GM18870 (cell line): ENCODE data around the gene GAPVD1.
"Not testable (repeated sequence)": the region's sequence is repeated elsewhere in the genome, so short reads cannot be mapped to it uniquely, and the experiment has no call there.

Source experiments
- ATAC-seq: cut with Tn5 transposase; IDR thresholded peaks from one replicate; pipeline ENCODE4 v1.9.1; 2021; ENCODE audit warnings: moderate library complexity; ENCODE audit not compliant: unreplicated experiment

GAPVD1 gene

GRCh38 chr9:125243792-125244260 lies 17.8 kb upstream of the GAPVD1 start:
- no peak for ATAC-seq

- no peak for ATAC-seq
Observed at GRCh38 chr9:125246261-125246667, 15.4 kb upstream of the GAPVD1 start.

DNA sequence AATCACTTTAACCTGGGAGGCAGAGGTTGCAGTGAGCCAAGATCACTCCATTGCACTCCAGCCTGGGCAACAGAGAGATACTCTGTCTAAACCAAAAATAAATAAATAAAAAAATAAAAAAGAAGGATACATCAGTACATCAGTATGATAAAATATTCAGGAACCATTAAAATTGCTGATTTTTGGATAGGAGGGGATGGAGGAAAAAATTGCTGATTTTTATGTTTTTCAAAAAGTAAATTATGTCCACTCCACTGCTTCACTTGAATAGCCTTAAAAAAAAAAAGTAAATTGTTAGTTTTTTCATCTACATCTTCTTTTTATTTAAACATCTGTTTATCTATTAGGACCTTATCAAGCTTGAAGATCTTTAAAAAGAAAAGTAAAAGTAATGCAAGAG lies 7.4 kb upstream of the GAPVD1 start:
- no peak for ATAC-seq

DNA sequence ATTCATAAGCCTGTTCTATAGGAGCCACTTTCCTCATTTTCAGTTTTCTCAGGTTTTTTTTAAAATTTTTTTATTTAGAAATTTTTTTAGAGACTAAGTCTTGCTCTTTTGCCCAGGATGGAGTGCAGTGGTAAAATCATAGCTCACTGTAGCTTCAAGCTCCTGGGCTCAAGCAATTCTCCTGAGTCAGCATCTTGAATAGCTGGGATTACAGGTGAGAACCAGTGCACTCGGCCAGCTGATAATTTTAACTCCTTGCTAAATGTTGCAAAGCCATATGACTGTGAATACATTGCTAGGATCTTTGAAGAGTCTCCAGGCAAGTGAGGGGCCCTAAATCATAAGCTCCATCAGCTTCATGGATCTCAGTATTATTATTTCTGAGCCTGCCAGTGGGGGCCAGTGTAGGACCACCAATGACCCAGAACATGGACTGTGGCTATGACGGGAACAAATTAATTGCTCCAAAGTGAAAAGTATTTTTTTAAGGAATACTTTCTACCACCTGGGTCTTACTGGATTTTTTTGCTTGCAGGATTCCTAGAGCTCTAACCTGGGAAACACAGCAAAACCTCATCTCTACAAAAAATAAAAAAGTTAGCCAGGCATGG lies 5.7 kb upstream of the GAPVD1 start:
- no peak for ATAC-seq

DNA sequence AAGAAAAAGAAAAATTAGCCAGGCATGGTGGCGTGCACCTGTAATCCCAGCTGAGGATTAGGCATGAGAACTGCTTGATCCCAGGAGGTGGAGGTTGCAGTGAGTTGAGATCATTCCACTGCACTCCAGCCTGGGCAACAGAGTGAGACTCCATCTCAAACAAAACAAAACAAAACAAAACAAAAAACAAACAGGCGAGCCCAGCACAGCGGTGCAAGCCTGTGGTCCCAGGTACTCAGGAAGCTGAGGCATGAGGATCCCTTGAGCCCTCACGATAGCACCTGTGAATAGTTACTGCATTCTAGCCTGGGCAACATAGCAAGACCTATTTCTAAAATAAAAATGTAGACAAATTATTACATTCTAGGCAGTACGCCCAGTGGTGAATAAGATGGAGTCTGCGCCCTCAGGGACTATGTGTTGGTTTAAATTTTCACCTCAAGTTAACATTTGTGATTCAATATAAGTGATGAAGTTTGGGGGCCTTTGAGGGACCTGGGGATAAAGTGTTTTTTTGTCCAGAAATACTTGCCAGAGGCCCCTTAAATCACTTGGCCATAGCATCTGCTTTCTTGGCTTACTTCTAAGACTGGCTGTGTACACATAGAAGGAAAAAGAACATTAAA lies 3.4 kb upstream of the GAPVD1 start:
- ATAC-seq, result no peak

- no peak for ATAC-seq
Observed at GRCh38 chr9:125258832-125259534, 2.6 kb upstream of the GAPVD1 start.

GRCh38 chr9:125260561-125260960 lies 1.1 kb upstream of the GAPVD1 start:
- ATAC-seq, result no peak

GRCh38 chr9:125262294-125262991 lies 817 bp downstream of the GAPVD1 start:
- ATAC-seq, result no peak

DNA sequence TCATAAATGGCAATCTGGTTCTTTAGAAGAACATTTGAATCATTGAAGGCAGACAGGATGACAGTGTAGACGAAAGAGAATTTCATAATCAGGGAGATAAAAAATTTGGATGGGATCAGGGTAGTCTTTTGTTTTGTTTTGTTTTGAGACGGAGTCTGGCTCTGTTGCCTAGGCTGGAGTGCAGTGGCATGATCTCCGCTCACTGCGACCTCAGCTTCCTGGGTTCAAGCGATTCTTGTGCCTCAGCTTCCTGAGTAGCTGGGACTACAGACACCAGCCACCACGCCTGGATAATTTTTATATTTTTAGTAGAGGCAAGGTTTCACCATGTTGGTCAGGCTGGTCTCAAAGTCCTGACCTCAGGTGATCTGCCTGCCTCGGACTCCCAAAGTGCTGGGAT lies 2.4 kb downstream of the GAPVD1 start:
- ATAC-seq, result not testable (repeated sequence)

DNA sequence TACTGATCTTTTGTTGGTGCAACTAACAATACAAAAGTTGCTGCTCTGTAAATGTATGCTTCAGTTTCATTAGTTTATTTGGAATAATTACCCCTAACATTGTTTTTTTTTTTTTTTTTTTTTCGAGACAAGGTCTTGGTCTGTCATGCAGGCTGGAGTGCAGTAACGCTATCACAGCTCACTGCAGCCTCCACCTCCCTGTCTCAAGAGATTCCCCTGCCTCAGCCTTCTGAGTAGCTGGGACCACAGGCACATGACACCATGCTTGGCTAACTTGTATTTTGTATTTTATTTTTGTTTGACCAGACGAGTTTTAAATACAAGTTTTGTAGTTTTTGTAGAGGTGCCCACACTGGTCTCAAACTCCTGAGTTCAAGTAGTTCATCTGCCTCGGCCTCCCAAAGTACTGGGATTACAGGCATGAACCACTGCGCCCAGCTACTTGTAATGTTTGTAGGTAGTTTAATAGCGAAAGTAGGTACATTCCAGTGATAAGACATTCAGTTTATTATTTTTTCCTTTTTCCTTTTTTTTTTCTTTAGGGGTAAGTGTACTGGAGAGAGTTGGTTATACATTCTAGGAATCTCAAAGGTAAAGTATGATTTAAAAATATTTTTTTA lies 6.9 kb downstream of the GAPVD1 start:
- no peak for ATAC-seq

GRCh38 chr9:125269014-125269397 lies 7.4 kb downstream of the GAPVD1 start:
- ATAC-seq, result no peak

- ATAC-seq, result no peak
Observed at GRCh38 chr9:125271081-125271480, 9.5 kb downstream of the GAPVD1 start.

- no peak for ATAC-seq
Observed at GRCh38 chr9:125272697-125273096, 11.1 kb downstream of the GAPVD1 start.

- ATAC-seq, result no peak
Observed at GRCh38 chr9:125276771-125277170, 15.1 kb downstream of the GAPVD1 start.

- ATAC-seq, result no peak
Observed at GRCh38 chr9:125277411-125277810, 15.8 kb downstream of the GAPVD1 start.

- no peak for ATAC-seq
Observed at GRCh38 chr9:125280945-125281344, 19.3 kb downstream of the GAPVD1 start.

DNA sequence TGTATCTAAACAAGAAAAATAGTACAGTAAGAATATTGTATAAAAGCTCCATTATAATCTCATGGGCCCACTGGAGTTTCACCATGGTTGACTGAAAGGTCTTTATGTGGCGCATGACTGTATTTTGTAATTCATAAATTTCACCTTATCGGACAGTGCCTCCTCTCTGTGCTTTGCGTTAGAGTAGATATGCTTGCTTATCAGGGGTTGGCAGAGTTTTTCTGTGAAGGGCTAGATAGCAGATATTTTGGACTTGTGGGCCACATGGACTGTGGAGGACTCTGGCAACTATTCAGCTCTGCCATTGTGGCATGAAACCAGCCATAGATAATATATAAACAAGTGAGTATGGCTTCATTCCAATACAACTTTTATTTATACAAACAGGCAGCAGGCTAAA lies 23.2 kb downstream of the GAPVD1 start:
- ATAC-seq, result no peak

- ATAC-seq, result not testable (repeated sequence)
Observed at GRCh38 chr9:125286935-125287433, 25.4 kb downstream of the GAPVD1 start.

- ATAC-seq, result no peak
Observed at GRCh38 chr9:125293134-125293533, 31.5 kb downstream of the GAPVD1 start.

DNA sequence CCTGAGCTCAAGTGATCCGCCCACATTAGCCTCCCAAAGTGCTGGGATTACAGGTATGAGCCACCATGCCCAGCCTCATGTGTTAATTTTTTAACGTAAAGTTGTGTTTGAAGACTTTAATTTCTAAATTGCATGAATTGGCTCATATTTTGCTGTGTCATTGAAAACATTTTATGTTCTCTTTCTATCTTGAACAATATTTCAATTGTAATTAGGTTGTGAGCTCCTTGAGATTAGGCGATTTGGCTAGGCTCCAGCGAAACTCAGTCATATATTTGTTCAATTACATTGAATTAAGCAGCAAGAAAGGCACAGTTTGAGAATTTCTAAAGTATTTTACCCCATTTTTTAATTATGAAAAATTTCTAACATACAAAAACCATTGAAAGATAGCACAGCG lies 34.0 kb downstream of the GAPVD1 start:
- no peak for ATAC-seq

DNA sequence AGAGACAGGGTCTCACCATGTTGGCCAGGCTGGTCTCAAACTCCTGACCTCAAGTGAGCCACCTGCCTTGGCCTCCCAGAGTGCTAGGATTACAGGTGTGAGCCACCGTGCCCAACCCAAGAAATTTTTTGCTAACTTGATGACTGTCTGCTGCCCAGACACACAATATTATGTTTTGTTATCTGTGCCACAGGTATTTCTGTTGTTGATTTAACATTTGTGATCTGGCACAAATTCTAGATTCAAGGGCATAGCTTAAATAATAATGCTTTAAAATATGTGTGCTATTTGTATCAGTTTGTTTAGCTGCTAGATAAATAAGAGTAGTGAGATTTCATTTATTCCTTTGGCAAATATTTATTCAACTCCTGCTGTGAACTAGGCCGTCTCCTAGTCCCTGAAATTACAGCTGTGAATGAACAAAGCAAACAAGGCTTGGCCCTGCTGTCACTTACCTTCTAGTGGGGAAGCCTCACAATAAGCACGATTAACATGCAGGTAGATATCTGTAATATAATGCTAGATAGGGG lies 35.3 kb downstream of the GAPVD1 start:
- ATAC-seq, result no peak
